ENCODE data around the gene RGCC.

GRCh38 chr13:41411060-41411459 is 46.3 kb upstream of the RGCC start:
- no peak for TF ChIP-seq CTCF (IDR thresholded peaks at IDR 0.05; ENCODE audit: extremely low read depth in 1 of 2, insufficient read depth in 1 of 2, low read depth in 1 of 2, low read length in 2 of 2)
- TF ChIP-seq EZH2 (IDR thresholded peaks at IDR 0.05; ENCODE audit: borderline replicate concordance, low read depth, low read length, severe bottlenecking) = no peak
